Measurements from ENCODE around the gene GNAS.

GNAS gene

DNA sequence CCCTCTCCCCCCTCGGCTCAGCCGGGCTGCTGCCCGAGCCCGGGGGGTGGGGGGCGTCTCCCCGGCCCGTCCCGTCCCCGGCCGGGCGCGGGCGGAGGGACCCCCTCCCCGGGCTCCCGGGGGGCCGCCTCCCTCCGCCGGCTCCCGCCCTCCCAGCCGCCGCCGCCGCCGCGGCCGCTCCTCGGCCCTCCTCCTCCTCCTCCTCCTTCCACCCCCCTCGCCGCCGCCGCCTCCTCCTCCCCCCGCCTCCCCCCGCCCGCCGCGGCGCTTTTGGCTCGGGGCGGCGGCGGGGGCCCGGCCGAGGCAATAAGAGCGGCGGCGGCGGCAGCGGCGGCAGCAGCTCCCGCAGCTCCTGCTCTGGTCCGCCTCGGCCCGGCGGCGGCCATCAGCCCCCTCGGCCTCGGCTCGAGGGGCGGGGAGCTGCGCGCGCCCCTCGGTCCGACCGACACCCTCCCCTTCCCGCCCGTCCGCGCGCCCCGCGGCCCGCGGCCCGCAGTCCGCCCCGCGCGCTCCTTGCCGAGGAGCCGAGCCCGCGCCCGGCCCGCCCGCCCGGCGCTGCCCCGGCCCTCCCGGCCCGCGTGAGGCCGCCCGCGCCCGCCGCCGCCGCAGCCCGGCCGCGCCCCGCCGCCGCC, 38.7 kb downstream of the GNAS start:
- Histone ChIP-seq H3K9me3 (ENCODE audit: control insufficient read depth in 2 of 2, low read length in 2 of 2) (no peaks in the 10 kb centered on the region), H3K4me3 (ENCODE audit: low read length in 2 of 2) (peak overlapping the region in 1 of 2 donors; percentile 81), H3K36me3 (ENCODE audit: control insufficient read depth in 2 of 2, insufficient read depth in 2 of 2, low read length in 2 of 2) (no peaks in the 10 kb centered on the region), H3K9ac (ENCODE audit: low read length in 2 of 2) (peak overlapping the region in 1 of 2 donors; percentile 70), H3K4me1 (ENCODE audit: control insufficient read depth, insufficient read depth, low read length) (peaks cover 33% of the 10 kb centered on the region), H3K27me3 (ENCODE audit: control insufficient read depth in 1 of 2, insufficient read depth in 2 of 2, low read length in 2 of 2) (no peaks in the 10 kb centered on the region), H3K27ac (ENCODE audit: low read length) (peak overlapping the region; percentile 85)

DNA sequence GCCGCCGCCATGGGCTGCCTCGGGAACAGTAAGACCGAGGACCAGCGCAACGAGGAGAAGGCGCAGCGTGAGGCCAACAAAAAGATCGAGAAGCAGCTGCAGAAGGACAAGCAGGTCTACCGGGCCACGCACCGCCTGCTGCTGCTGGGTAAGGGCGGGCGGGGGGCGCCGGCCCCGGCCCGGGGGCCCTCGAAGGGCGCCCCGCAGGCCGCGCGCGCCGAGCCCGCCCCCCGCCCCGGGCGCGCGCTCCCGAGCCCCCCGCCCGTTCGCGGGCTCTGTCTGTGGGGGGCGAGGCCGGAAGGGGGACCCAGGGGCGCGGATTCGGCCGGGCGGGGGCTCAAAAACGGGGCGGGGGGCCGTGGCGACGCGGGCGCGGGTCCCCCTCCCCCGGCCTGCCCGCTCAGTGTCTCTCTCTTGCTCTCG, 39.2 kb downstream of the GNAS start:
- peak overlapping the region; percentile 93 for H3K27ac ChIP-seq (ENCODE audit: low read length)
- peaks cover 38% of the 10 kb centered on the region for H3K4me1 ChIP-seq (ENCODE audit: control insufficient read depth, insufficient read depth, low read length)
- peak overlapping the region; percentile 69 to 97 for H3K9ac ChIP-seq (ENCODE audit: low read length in 2 of 2)

DNA sequence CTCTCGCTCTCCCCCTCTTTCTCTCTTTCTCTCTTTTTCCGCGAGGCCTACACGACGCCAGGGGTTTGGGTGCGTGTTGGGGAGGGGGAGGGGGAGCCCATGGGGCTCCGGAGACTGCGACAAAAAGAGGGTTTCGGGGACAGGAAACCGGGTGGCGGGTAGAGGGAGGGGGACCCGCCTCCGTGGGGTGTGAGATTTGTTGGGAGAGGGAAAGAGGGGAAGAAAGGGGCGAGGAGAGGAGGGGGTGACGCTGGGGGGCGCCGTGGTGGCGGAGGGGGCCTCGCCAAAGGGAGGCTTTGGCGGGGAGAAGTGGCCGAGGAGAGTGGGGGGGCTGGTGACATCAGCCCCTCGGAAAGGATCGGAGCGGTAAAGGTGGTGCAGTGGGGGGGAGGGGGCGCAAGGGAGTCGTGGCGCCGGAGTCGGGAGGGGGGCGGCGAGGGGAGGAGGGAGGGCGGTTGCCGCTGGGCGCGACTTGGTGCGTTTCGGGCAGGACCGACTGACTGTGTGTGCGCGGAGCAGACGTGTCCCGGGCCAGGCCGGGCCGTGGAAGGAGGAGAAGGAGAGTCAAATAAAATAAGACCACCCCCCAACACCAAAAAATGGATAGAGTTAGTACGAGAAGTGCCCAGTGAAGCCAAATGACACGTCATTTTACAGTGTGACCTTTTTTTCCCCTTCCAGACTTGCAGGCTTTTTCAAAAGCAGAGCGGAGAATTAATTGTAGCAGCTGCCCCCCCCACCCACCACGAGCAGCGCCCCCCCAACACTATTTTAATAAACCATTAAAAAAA, 39.8 kb downstream of the GNAS start:
- H3K9me3 ChIP-seq (ENCODE audit: control insufficient read depth in 2 of 2, low read length in 2 of 2) = no peaks in the 10 kb centered on the region
- peak overlapping the region; percentile 76 to 97 for H3K9ac ChIP-seq (ENCODE audit: low read length in 2 of 2)
- peaks cover 44% of the 10 kb centered on the region for H3K4me1 ChIP-seq (ENCODE audit: control insufficient read depth, insufficient read depth, low read length)
- H3K27ac ChIP-seq (ENCODE audit: low read length) = peak overlapping the region; percentile 93
- H3K4me3 ChIP-seq (ENCODE audit: low read length in 2 of 2) = peak overlapping the region; percentile 60 to 79
- H3K27me3 ChIP-seq (ENCODE audit: control insufficient read depth in 1 of 2, insufficient read depth in 2 of 2, low read length in 2 of 2) = no peaks in the 10 kb centered on the region
- H3K36me3 ChIP-seq (ENCODE audit: control insufficient read depth in 2 of 2, insufficient read depth in 2 of 2, low read length in 2 of 2) = no peaks in the 10 kb centered on the region

More for the DNA sequence above, 39.2 kb downstream of the GNAS start:
- no peaks in the 10 kb centered on the region for H3K36me3 ChIP-seq (ENCODE audit: control insufficient read depth in 2 of 2, insufficient read depth in 2 of 2, low read length in 2 of 2)
- H3K4me3 ChIP-seq (ENCODE audit: low read length in 2 of 2) = peak overlapping the region; percentile 60 to 79
- H3K27me3 ChIP-seq (ENCODE audit: control insufficient read depth in 1 of 2, insufficient read depth in 2 of 2, low read length in 2 of 2) = no peaks in the 10 kb centered on the region
- H3K9me3 ChIP-seq (ENCODE audit: control insufficient read depth in 2 of 2, low read length in 2 of 2) = no peaks in the 10 kb centered on the region

DNA sequence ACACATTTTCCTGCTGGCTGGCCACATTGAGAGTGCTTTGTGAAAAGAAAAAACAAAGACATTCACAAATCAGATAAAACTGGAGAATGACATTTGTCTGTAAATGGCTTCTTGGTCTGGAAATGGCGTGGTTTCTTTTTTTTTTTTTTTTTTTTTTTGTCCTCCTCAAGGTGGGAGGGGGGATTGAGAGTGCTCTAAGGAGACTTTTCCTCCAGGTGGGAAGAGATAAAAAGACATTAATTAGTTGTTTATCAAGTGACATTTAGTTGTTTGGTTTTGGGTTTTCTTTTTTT, 40.4 kb downstream of the GNAS start:
- Histone ChIP-seq H3K4me1 (ENCODE audit: control insufficient read depth, insufficient read depth, low read length) (peaks cover 50% of the 10 kb centered on the region), H3K9ac (ENCODE audit: low read length in 2 of 2) (peak overlapping the region; percentile 47 to 61)

DNA sequence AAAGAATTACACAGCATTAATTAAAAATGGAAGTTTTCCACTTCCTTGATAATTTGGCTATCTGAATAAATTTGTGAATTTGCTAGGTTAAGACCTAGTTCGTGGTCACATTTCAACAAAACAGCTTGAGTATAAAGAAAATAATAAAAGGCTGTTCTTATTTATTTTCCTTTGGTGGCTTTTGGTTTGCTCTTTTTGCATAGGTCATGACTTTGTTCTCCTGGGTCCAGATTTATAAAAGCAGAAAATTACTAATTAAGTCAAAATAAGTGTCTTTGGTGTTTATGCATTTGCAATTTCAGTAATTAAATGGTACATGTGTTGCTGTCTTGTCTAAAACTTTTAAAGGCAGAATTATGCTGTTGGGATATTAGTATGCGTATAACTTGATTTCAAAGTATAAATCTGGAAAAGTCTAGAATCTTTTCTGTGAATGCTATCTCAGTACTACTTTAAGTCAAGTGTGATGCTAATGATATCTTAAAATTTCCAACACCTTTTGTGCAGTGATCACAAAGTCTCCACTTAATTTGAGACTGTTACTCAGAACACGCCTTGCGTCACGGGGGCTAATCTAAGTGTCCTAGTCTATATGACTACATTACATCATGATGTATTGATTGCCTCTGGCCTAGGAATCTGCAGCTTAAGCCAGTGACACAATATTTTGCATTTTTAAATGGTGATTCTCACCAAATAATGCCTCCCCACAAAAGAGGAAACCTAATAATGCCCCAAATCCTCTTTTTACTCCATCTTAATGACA, 41.0 kb downstream of the GNAS start:
- Histone ChIP-seq H3K9ac (ENCODE audit: low read length in 2 of 2) (no peak overlapping the region), H3K4me3 (ENCODE audit: low read length in 2 of 2) (no peak overlapping the region), H3K27ac (ENCODE audit: low read length) (no peak overlapping the region), H3K9me3 (ENCODE audit: control insufficient read depth in 2 of 2, low read length in 2 of 2) (no peaks in the 10 kb centered on the region), H3K4me1 (ENCODE audit: control insufficient read depth, insufficient read depth, low read length) (peaks cover 54% of the 10 kb centered on the region), H3K27me3 (ENCODE audit: control insufficient read depth in 1 of 2, insufficient read depth in 2 of 2, low read length in 2 of 2) (no peaks in the 10 kb centered on the region), H3K36me3 (ENCODE audit: control insufficient read depth in 2 of 2, insufficient read depth in 2 of 2, low read length in 2 of 2) (no peaks in the 10 kb centered on the region)

More for the DNA sequence above, 40.4 kb downstream of the GNAS start:
- H3K9me3 ChIP-seq (ENCODE audit: control insufficient read depth in 2 of 2, low read length in 2 of 2) = no peaks in the 10 kb centered on the region
- H3K36me3 ChIP-seq (ENCODE audit: control insufficient read depth in 2 of 2, insufficient read depth in 2 of 2, low read length in 2 of 2) = no peaks in the 10 kb centered on the region
- H3K27ac ChIP-seq (ENCODE audit: low read length) = peak overlapping the region; percentile 93
- peak overlapping the region; percentile 60 to 79 for H3K4me3 ChIP-seq (ENCODE audit: low read length in 2 of 2)
- no peaks in the 10 kb centered on the region for H3K27me3 ChIP-seq (ENCODE audit: control insufficient read depth in 1 of 2, insufficient read depth in 2 of 2, low read length in 2 of 2)

DNA sequence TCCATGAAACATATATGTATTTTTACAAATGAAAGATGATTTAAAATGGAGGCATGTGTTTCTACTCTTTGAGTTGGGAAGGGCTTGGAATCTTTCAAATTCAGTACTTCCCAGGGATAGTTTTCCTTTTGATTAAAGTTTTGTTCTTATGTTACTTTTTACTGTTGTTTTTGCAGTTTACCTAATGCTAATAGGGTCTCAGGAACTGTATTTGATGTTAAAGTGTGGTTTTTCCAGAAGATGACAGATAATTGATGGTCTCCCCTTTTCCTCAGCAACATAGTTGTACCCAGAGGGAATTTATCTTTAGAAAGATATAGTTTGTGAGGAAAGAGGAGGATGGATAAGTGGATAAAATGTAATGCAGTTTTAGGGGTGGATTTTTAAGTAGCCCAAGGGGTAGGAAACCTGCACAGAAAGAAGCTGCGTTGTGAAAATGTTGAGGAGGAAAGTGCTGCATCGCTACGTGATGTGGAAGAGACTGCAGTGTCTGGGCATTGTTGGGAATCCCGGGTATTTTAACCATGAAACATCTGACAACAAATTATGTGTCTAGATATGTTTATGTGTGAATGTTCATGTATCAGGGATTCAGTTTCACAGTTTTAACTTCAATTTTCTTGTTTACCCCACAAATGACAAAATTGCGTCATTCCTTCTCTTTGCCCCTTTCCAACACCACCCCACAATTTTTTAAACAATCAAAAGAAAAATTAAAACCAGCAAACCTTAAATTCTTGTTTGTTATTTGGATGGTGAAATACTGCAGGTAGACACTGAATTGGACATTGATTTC, 42.3 kb downstream of the GNAS start:
- Histone ChIP-seq H3K9ac (ENCODE audit: low read length in 2 of 2) (peak overlapping the region in 1 of 2 donors; percentile 37), H3K9me3 (ENCODE audit: control insufficient read depth in 2 of 2, low read length in 2 of 2) (no peaks in the 10 kb centered on the region), H3K4me1 (ENCODE audit: control insufficient read depth, insufficient read depth, low read length) (peaks cover 59% of the 10 kb centered on the region), H3K36me3 (ENCODE audit: control insufficient read depth in 2 of 2, insufficient read depth in 2 of 2, low read length in 2 of 2) (peaks cover 0 to 2% of the 10 kb centered on the region in 2 donors), H3K4me3 (ENCODE audit: low read length in 2 of 2) (peak overlapping the region in 1 of 2 donors; percentile 47), H3K27me3 (ENCODE audit: control insufficient read depth in 1 of 2, insufficient read depth in 2 of 2, low read length in 2 of 2) (no peaks in the 10 kb centered on the region), H3K27ac (ENCODE audit: low read length) (no peak overlapping the region)

DNA sequence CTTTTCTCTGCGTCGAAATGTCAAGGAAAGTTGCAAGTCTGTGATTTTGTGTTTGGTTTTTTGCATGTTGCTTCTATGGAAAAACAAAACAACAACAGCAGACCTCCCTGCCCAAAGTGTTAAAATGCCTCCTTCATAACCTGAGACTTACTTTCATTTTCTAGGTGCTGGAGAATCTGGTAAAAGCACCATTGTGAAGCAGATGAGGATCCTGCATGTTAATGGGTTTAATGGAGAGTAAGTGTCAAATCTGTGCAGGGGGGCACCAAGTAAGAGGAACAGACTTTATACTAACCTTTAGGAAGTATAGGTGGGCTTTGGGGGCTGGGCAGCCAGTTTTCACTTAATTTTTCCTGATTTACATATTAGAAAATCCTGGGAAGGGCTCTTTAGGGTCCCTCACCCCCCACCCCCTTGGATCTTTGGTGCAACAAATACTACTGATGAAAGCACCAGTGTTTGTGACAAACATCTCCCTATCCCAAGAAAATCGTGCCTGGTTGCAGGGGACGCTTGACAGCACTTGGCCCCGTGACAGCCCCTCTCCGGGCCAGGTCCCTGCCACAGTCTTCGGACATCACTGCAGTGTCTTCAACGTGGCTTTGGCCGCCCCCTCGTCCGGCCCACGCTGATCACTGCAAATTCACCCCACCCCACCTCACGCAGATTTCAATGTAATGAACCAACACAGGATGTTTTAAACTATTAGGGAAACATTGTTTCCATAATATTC, 43.1 kb downstream of the GNAS start:
- Histone ChIP-seq H3K27me3 (ENCODE audit: control insufficient read depth in 1 of 2, insufficient read depth in 2 of 2, low read length in 2 of 2) (no peaks in the 10 kb centered on the region), H3K4me1 (ENCODE audit: control insufficient read depth, insufficient read depth, low read length) (peaks cover 61% of the 10 kb centered on the region), H3K4me3 (ENCODE audit: low read length in 2 of 2) (peak overlapping the region; percentile 13 to 47), H3K36me3 (ENCODE audit: control insufficient read depth in 2 of 2, insufficient read depth in 2 of 2, low read length in 2 of 2) (peaks cover 0 to 2% of the 10 kb centered on the region in 2 donors), H3K27ac (ENCODE audit: low read length) (no peak overlapping the region), H3K9me3 (ENCODE audit: control insufficient read depth in 2 of 2, low read length in 2 of 2) (no peaks in the 10 kb centered on the region), H3K9ac (ENCODE audit: low read length in 2 of 2) (no peak overlapping the region)

DNA sequence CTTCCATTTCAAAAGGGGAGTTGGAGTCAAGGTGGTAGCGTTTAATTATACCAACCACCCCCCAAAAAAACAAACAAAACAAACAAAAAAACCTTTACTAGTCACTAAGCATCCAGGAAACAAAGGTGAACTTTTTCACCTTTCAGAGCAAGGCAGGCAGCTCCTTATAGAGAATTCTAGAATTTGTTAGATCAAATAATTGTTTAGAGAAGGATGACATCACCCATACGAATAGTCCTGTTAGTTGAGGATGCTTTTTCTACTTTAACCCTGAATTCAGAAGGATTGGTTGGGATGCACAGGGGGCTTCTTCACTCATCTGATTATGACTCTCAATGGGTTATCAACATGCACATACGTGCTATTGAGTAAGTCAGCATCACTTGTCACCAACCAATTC, 44.3 kb downstream of the GNAS start:
- Histone ChIP-seq H3K9me3 (ENCODE audit: control insufficient read depth in 2 of 2, low read length in 2 of 2) (no peaks in the 10 kb centered on the region), H3K27ac (ENCODE audit: low read length) (no peak overlapping the region), H3K4me3 (ENCODE audit: low read length in 2 of 2) (no peak overlapping the region), H3K36me3 (ENCODE audit: control insufficient read depth in 2 of 2, insufficient read depth in 2 of 2, low read length in 2 of 2) (peaks cover 0 to 2% of the 10 kb centered on the region in 2 donors), H3K9ac (ENCODE audit: low read length in 2 of 2) (no peak overlapping the region), H3K27me3 (ENCODE audit: control insufficient read depth in 1 of 2, insufficient read depth in 2 of 2, low read length in 2 of 2) (no peaks in the 10 kb centered on the region), H3K4me1 (ENCODE audit: control insufficient read depth, insufficient read depth, low read length) (peaks cover 61% of the 10 kb centered on the region)

DNA sequence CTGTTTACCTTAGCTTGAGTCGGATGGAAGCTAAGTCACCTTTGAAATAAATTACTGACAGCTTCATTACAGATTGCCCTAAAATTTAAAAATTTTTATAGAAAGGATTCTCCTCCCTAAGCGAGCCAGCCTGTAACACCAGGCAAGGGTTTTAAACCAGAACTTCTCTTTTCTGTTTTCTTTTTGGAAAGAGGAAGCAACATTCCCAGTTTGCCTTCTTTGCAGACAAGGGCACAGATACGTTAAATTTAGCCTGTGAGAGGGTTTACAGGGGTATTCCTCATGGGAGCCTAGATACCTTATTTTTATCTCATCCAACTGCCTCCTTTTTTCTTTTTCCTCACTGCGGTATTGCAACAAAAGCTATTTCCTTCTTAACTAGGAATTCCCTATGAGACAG, 45.0 kb downstream of the GNAS start:
- H3K27me3 ChIP-seq (ENCODE audit: control insufficient read depth in 1 of 2, insufficient read depth in 2 of 2, low read length in 2 of 2) = no peaks in the 10 kb centered on the region

More for the DNA sequence above, 45.0 kb downstream of the GNAS start:
- no peak overlapping the region for H3K27ac ChIP-seq (ENCODE audit: low read length)
- no peak overlapping the region for H3K9ac ChIP-seq (ENCODE audit: low read length in 2 of 2)
- H3K9me3 ChIP-seq (ENCODE audit: control insufficient read depth in 2 of 2, low read length in 2 of 2) = no peaks in the 10 kb centered on the region
- peaks cover 0 to 2% of the 10 kb centered on the region in 2 donors for H3K36me3 ChIP-seq (ENCODE audit: control insufficient read depth in 2 of 2, insufficient read depth in 2 of 2, low read length in 2 of 2)
- H3K4me3 ChIP-seq (ENCODE audit: low read length in 2 of 2) = no peak overlapping the region
- peaks cover 66% of the 10 kb centered on the region for H3K4me1 ChIP-seq (ENCODE audit: control insufficient read depth, insufficient read depth, low read length)
